ENCODE data around the gene PHC3.

DNA sequence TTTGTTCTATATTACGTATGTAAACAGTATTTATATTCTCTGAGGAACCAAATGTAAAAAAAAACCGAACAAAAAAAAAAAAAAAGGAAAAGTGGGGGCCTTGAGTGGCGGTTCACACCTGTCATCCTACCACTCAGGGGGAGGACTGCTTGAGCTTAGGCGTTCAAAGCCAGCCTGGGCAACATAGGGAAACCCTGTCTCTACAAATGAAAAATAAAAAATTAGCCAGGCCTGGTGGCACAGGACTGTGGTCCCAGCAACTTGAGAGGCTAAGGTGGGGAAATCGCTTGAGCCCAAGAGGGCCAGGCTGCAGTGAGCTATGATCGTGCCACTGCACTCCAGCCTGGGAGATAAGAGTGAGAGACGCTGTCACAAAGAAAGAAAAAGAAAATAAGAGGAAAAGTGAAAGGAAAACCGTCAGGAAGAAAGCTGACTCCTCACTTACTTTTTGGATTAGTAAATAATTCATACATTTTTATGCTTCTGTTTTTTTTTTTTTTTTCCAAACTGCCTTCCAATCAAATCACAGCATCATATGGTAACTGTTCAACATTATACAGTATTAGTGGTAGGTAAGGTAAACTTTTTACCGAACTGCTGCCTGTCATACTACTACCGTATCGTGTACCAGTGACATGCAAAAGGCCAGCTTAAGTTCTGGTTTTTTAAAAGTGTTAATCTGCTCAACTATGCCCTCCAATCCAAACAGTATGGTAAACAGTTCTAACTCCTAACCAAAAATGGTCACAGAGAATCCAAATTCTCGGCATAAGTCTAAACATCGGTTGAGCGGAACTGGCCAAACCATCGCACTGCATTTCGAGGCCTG is 1.2 kb downstream of the PHC3 start:
- TF ChIP-seq, protein P1, sequence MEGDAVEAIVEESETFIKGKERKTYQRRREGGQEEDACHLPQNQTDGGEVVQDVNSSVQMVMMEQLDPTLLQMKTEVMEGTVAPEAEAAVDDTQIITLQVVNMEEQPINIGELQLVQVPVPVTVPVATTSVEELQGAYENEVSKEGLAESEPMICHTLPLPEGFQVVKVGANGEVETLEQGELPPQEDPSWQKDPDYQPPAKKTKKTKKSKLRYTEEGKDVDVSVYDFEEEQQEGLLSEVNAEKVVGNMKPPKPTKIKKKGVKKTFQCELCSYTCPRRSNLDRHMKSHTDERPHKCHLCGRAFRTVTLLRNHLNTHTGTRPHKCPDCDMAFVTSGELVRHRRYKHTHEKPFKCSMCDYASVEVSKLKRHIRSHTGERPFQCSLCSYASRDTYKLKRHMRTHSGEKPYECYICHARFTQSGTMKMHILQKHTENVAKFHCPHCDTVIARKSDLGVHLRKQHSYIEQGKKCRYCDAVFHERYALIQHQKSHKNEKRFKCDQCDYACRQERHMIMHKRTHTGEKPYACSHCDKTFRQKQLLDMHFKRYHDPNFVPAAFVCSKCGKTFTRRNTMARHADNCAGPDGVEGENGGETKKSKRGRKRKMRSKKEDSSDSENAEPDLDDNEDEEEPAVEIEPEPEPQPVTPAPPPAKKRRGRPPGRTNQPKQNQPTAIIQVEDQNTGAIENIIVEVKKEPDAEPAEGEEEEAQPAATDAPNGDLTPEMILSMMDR (IDR thresholded peaks at IDR 0.05) = no peak
- TF ChIP-seq POLR2A (IDR thresholded peaks at IDR 0.05) = no peak
